Effector memory CD8-positive, alpha-beta T cell (primary cell): ENCODE data around the gene TNNC1.

ENCODE experiments used
- ATAC-seq: fragments of 150-1000 bp; cut with Tn5 transposase; replicated peaks from 2 replicates; pipeline ENCODE4 v1.10.0; 2021; ENCODE audit warnings: mild to moderate bottlenecking, moderate library complexity
- DNase-seq, 3 experiments: peaks; one replicate each; pipeline ENCODE4 v3.0.0; 2021
- H3K27ac Mint-ChIP-seq, 2 donors: one replicate each; pipeline ENCODE4 v1.8.0; 2022; ENCODE audit warnings: mild to moderate bottlenecking in 2 of 2, mixed read lengths in 2 of 2, moderate library complexity in 2 of 2
- H3K27me3 Mint-ChIP-seq, 2 donors: one replicate each; pipeline ENCODE4 v1.8.0; 2022; ENCODE audit warnings: mixed read lengths in 2 of 2
- H3K36me3 Mint-ChIP-seq: one replicate; pipeline ENCODE4 v1.8.0; 2022; ENCODE audit warnings: mild to moderate bottlenecking, moderate library complexity, mixed read lengths; ENCODE audit not compliant: insufficient read depth
- H3K4me1 Mint-ChIP-seq, 2 donors: one replicate each; pipeline ENCODE4 v1.8.0; 2022; ENCODE audit warnings: low read depth in 2 of 2, mixed read lengths in 2 of 2
- H3K4me3 Mint-ChIP-seq, 2 donors: one replicate each; pipeline ENCODE4 v1.8.0; 2022; ENCODE audit warnings: mild to moderate bottlenecking in 2 of 2, mixed read lengths in 2 of 2, moderate library complexity in 2 of 2
- H3K9me3 Mint-ChIP-seq, 2 donors: one replicate each; pipeline ENCODE4 v1.8.0; 2022; ENCODE audit warnings: mixed read lengths in 2 of 2

Gene TNNC1

GRCh38 chr3:52405601-52406110, 48.2 kb downstream of the TNNC1 start:
- H3K4me3 Mint-ChIP-seq, result no peak overlapping the region
- no peaks in the 10 kb centered on the region for H3K9me3 Mint-ChIP-seq
- H3K4me1 Mint-ChIP-seq, result peaks cover 20% of the 10 kb centered on the region in 2 donors
- H3K27me3 Mint-ChIP-seq, result no peaks in the 10 kb centered on the region
- ATAC-seq (no peak), DNase-seq (no peak)
- H3K36me3 Mint-ChIP-seq, result peaks cover 89% of the 10 kb centered on the region
- H3K27ac Mint-ChIP-seq, result no peak overlapping the region

- DNase-seq, result no peak
- peaks cover 89% of the 10 kb centered on the region for H3K36me3 Mint-ChIP-seq
- H3K27ac Mint-ChIP-seq, result no peak overlapping the region
Observed at GRCh38 chr3:52405066-52405465, 48.8 kb downstream of the TNNC1 start.

DNA sequence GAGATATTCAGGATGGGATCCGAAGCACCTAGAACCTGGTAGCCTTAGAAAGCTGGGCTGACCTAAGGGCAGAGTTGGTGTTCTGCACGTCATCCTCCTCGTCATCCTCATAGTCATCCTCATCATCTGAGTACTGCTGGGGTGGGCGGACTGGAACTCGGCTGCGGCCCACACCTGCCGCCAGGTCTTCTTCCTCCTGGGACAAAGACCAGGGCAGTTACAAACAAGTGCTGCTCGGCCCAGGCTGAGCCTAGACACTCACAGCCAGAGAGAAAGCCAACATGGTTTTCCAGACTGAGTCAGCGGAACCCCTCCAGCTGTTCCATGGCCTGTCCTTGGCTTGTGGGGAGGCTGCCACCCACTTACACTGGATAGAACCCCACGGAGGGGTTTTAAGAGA, 49.5 kb downstream of the TNNC1 start:
- Mint-ChIP-seq H3K9me3 (no peaks in the 10 kb centered on the region), H3K4me3 (no peak overlapping the region), H3K27me3 (no peaks in the 10 kb centered on the region), H3K27ac (no peak overlapping the region), H3K4me1 (peaks cover 20% of the 10 kb centered on the region in 2 donors), H3K36me3 (peaks cover 84% of the 10 kb centered on the region)
- no peak for ATAC-seq
- DNase-seq, result no peak

More at GRCh38 chr3:52405066-52405465, 48.8 kb downstream of the TNNC1 start:
- H3K9me3 Mint-ChIP-seq, result no peaks in the 10 kb centered on the region
- no peak for ATAC-seq
- H3K4me3 Mint-ChIP-seq, result no peak overlapping the region
- H3K4me1 Mint-ChIP-seq, result peaks cover 20% of the 10 kb centered on the region in 2 donors
- no peaks in the 10 kb centered on the region for H3K27me3 Mint-ChIP-seq

GRCh38 chr3:52403955-52404354, 49.9 kb downstream of the TNNC1 start:
- Mint-ChIP-seq H3K27me3 (no peaks in the 10 kb centered on the region), H3K4me3 (no peak overlapping the region), H3K27ac (no peak overlapping the region), H3K4me1 (peaks cover 17% of the 10 kb centered on the region in 2 donors), H3K36me3 (peaks cover 83% of the 10 kb centered on the region), H3K9me3 (no peaks in the 10 kb centered on the region)
- DNase-seq (no peak), ATAC-seq (no peak)

DNA sequence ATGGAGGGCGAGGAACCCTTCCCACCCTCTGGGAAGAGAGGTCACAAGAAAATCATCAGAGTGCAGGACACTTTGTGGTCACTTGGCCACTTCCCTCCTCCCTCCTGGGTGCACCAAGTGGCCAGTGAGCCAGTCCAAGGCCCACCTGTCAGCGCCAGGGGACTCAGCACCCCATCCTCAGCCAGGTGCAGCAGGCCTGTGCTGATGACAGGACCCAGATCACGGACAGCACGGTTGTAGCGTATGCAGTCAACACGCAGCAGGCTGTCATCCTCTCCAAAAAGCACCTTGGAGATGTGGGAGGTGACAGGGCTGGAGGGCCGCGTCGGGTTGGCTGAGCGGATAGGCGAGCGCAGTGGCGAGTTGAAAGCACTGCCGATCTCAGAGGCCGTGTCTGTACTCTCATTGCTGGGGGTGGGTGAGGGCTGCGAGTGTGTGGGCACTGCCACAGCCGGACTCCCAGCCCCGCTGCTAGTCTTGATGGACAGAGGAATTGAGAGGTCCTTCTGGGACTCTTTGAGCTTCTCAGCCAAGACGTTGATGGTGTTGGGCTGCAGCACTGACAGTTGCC, 50.5 kb downstream of the TNNC1 start:
- H3K36me3 Mint-ChIP-seq, result peaks cover 85% of the 10 kb centered on the region
- no peak for DNase-seq

GRCh38 chr3:52402706-52403270, 51.1 kb downstream of the TNNC1 start:
- no peak overlapping the region for H3K4me3 Mint-ChIP-seq
- H3K4me1 Mint-ChIP-seq, result peaks cover 5 to 7% of the 10 kb centered on the region in 2 donors
- DNase-seq, result no peak
- no peaks in the 10 kb centered on the region for H3K27me3 Mint-ChIP-seq
- no peaks in the 10 kb centered on the region for H3K9me3 Mint-ChIP-seq
- peaks cover 80% of the 10 kb centered on the region for H3K36me3 Mint-ChIP-seq
- peak overlapping the region in 1 of 2 donors; percentile 49 for H3K27ac Mint-ChIP-seq
- ATAC-seq, result no peak

More for the DNA sequence above, 50.5 kb downstream of the TNNC1 start:
- Mint-ChIP-seq H3K4me1 (peaks cover 11 to 12% of the 10 kb centered on the region in 2 donors), H3K9me3 (no peaks in the 10 kb centered on the region), H3K27me3 (no peaks in the 10 kb centered on the region), H3K4me3 (no peak overlapping the region), H3K27ac (no peak overlapping the region)
- ATAC-seq, result no peak

- Mint-ChIP-seq H3K4me1 (peaks cover 2 to 4% of the 10 kb centered on the region in 2 donors), H3K27ac (peak overlapping the region in 1 of 2 donors; percentile 49), H3K4me3 (no peak overlapping the region), H3K27me3 (no peaks in the 10 kb centered on the region), H3K36me3 (peaks cover 78% of the 10 kb centered on the region), H3K9me3 (no peaks in the 10 kb centered on the region)
- no peak for DNase-seq
- no peak for ATAC-seq
Observed at GRCh38 chr3:52402101-52402521, 51.7 kb downstream of the TNNC1 start.

DNA sequence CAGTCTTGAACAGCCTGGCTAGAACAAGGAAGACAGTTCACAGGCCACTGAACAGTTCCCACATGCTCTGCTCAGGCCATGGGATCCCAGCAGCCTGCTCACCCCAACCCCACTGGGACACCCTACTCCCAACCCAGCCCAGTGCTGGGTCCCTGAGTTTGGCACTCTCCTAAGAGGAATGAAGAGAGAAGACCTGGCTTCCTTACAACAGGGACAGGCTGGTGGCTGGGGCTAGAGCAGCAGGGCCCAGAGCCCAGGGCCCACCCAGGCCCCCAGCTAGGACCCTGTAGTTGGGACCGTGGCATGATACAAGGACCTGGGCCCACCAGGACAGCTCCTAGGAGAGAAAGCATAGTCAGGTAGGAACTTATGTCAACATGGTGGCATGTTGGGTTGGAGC, 52.3 kb downstream of the TNNC1 start:
- Mint-ChIP-seq H3K9me3 (no peaks in the 10 kb centered on the region), H3K27ac (peak overlapping the region in 1 of 2 donors; percentile 49), H3K27me3 (no peaks in the 10 kb centered on the region), H3K4me3 (no peak overlapping the region), H3K4me1 (peaks cover under 1 to 2% of the 10 kb centered on the region in 2 donors), H3K36me3 (peaks cover 73% of the 10 kb centered on the region)
- DNase-seq, result no peak
- no peak for ATAC-seq
